GM12878 (cell line): ENCODE measurements around the gene BTBD9. TPM values are rescaled to one million over a fixed set of nuclear protein-coding genes. Genes with fewer than 3 reads are reported as not detected.

Source experiments
- ATAC-seq: fragments of 200-7000 bp; cut with Tn5 transposase; 3 replicates; pipeline ENCODE4 v1.9.1; 2020; ENCODE audit warnings: mild to moderate bottlenecking, moderate library complexity
- BruUV-seq: library from RNA; stranded (reverse); fragments of 400-500 nt; replicated peaks from 2 replicates; lab custom pipeline; 2021; lab: Mats Ljungman, UMichigan
- CTCF ChIA-PET: fragments of 300-600 bp; sonication (Branson Sonifier 250); formaldehyde crosslinking; extraction: SDS; loops from one replicate; lab custom pipeline; 2021; ENCODE audit warnings: inconsistent platforms; lab: Yijun Ruan, JAX
- POLR2A ChIA-PET: fragments of 350-600 bp; formaldehyde crosslinking; extraction: SDS; loops from one replicate; lab custom pipeline; 2021; ENCODE audit warnings: inconsistent platforms; lab: Charles Lee
- RAD21 ChIA-PET: fragments of 300-600 bp; sonication (Branson Sonifier 250); formaldehyde crosslinking; loops from one replicate; lab custom pipeline; 2023; ENCODE audit warnings: antibody characterized with exemption; ENCODE audit not compliant: unreplicated experiment; lab: Charles Lee
- SMC1A ChIA-PET: fragments of 300-600 bp; sonication (Branson Sonifier 250); formaldehyde crosslinking; loops from one replicate; lab custom pipeline; 2023; ENCODE audit not compliant: unreplicated experiment, uncharacterized antibody; lab: Charles Lee
- DNase-seq: peaks from one replicate; pipeline ENCODE4 v3.0.0-alpha.2; 2011; ENCODE audit warnings: low read depth, low spot score
- FAIRE-seq: peaks from 3 replicates; lab custom pipeline; 2011; peaks lifted over from hg19 to GRCh38; lab: Jason Lieb, UNC
- H2AFZ ChIP-seq: 2 replicates; pipeline ENCODE4 v1.6.0; 2011; ENCODE audit warnings: low read depth, low read length, control low read depth; ENCODE audit not compliant: control insufficient read depth
- H3K27ac ChIP-seq: 2 replicates; pipeline ENCODE4 v1.5.1; 2011; ENCODE audit warnings: control low read depth; ENCODE audit not compliant: control insufficient read depth, insufficient read depth
- H3K27me3 ChIP-seq, 2 experiments: replicated peaks in 1 of 2; 2 replicates each; pipeline versions ENCODE4 v1.6.0 to v1.6.1; 2011; ENCODE audit warnings: low read length in 1 of 2; ENCODE audit not compliant: control insufficient read depth in 2 of 2, insufficient read depth in 2 of 2
- H3K36me3 ChIP-seq, 2 experiments: 2 replicates each; pipeline ENCODE4 v1.5.1; 2011; ENCODE audit warnings: low read length in 1 of 2; ENCODE audit not compliant: control insufficient read depth in 2 of 2, insufficient read depth in 2 of 2
- H3K4me1 ChIP-seq: 2 replicates; pipeline ENCODE4 v1.6.1; 2011; ENCODE audit warnings: mild to moderate bottlenecking, low read length, moderate library complexity, mixed read lengths; ENCODE audit not compliant: control insufficient read depth, insufficient read depth
- H3K4me2 ChIP-seq: 2 replicates; pipeline ENCODE4 v1.6.0; 2011; ENCODE audit warnings: control low read depth; ENCODE audit not compliant: control insufficient read depth, insufficient read depth
- H3K4me3 ChIP-seq: fragments of 200-600 bp; sonication (generic); 2 replicates; pipeline ENCODE4 v1.5.1; 2016
- H3K79me2 ChIP-seq: 2 replicates; pipeline ENCODE4 v1.6.0; 2011; ENCODE audit warnings: low read length; ENCODE audit not compliant: control insufficient read depth, insufficient read depth
- H3K9ac ChIP-seq: 2 replicates; pipeline ENCODE4 v1.8.0; 2011; ENCODE audit warnings: low read length, control low read depth, mixed read lengths; ENCODE audit not compliant: control insufficient read depth, insufficient read depth
- H3K9me3 ChIP-seq: replicated peaks from 3 replicates; pipeline ENCODE4 v1.5.1; 2011; ENCODE audit warnings: mild to moderate bottlenecking, low read length; ENCODE audit not compliant: control insufficient read depth, insufficient read depth
- H4K20me1 ChIP-seq: 2 replicates; pipeline ENCODE4 v1.6.0; 2011; ENCODE audit not compliant: control insufficient read depth, insufficient read depth
- CEBPZ ChIP-seq: fragments of 150-350 bp; IDR thresholded peaks from 2 replicates; pipeline ENCODE4 v1.6.1; 2016; ENCODE audit warnings: low read depth, low read length
- NFXL1 ChIP-seq: fragments of 450-650 bp; IDR thresholded peaks from 2 replicates; pipeline ENCODE4 v1.6.1; 2017; ENCODE audit warnings: antibody characterized with exemption, mild to moderate bottlenecking, borderline replicate concordance
- TCF7 ChIP-seq: IDR thresholded peaks from 2 replicates; pipeline ENCODE4 v1.6.1; 2014; ENCODE audit warnings: antibody characterized with exemption, borderline replicate concordance
- YY1 ChIP-seq: IDR thresholded peaks from 2 replicates; pipeline ENCODE4 v1.6.1; 2011; ENCODE audit warnings: low read depth, mild to moderate bottlenecking, low read length
- in situ Hi-C: fragments of 300-500 bp; cut with MboI; formaldehyde crosslinking; loops from 9 replicates; pipeline ENCODE4 v1.14.3; 2018; ENCODE audit warnings: mixed read lengths
- intact Hi-C: fragments of 100-400 bp; cut with micrococcal nuclease; formaldehyde crosslinking; loops from one replicate; pipeline ENCODE4 v1.14.2; 2022; ENCODE audit not compliant: unreplicated experiment
- polyA plus RNA-seq, 11 experiments: library from polyadenylated mRNA; depleted of rRNA in 4 of 11; unstranded in 6 of 11; stranded (reverse) in 5 of 11; fragments of >200 nt; fragmentation: Nextera tagmentation in 4 of 11; fragmentation: Illumina TruSeq in 1 of 11; extraction: Ambion mirVana in 4 of 11; extraction: Trizol in 1 of 11; gene quantifications; 1 replicate in 1 of 11; 2 replicates in 10 of 11; pipeline versions ENCODE4 v1.2.1 to v1.2.3, GENCODE V29; 2011 to 2016; ENCODE audit warnings: inconsistent platforms in 2 of 11, missing spikeins in 2 of 11, low read depth in 1 of 11
- total RNA-seq, 4 experiments: library from RNA; depleted of rRNA in 3 of 4; stranded (reverse); fragments of >200 nt in 3 of 4; fragmentation: Illumina TruSeq in 1 of 4; extraction: Trizol in 1 of 4; gene quantifications; 2 replicates each; pipeline versions ENCODE4 v1.2.1 to v1.2.3, GENCODE V29; 2013 to 2021

BTBD9 gene
- total and polyA plus RNA-seq, 10 of the 15 experiments (the other 5 are each of a cell fraction or from before 2014, with no cell fraction given) = 0.22 to 8.6 (median 4.6) TPM

GRCh38 chr6:38514399-38514798 is 125.3 kb downstream of the BTBD9 start:
- no peak overlapping the region for H3K27ac ChIP-seq
- no peak for TF ChIP-seq NFXL1
- no peak for TF ChIP-seq TCF7
- no peak for TF ChIP-seq YY1
- no peak for TF ChIP-seq CEBPZ
- TF ChIP-seq, all 136 proteins: peak for 0
- FAIRE-seq (no peak), ATAC-seq (no peak), DNase-seq (no peak)
- BruUV-seq = no TSS peak
- intact Hi-C loops = no loop called here
- H3K9ac ChIP-seq = no peak overlapping the region
- H3K9me3 ChIP-seq = no peaks in the 10 kb centered on the region
- RAD21 ChIA-PET = no interaction called here
- no peak overlapping the region for H2AFZ ChIP-seq
- CTCF ChIA-PET = interaction anchor here (0.6 to 1.3 kb wide), 6 partner anchors 8 to 263 kb away, joined by 3 to 7 read pairs (median 3); no protein-coding TSS in a partner anchor
- in situ Hi-C loops = no loop called here
- H3K27me3 ChIP-seq = no peaks in the 10 kb centered on the region
- POLR2A ChIA-PET = no interaction called here
- H3K4me1 ChIP-seq = no peaks in the 10 kb centered on the region
- no peaks in the 10 kb centered on the region for H3K36me3 ChIP-seq
- H3K4me2 ChIP-seq = no peak overlapping the region
- SMC1A ChIA-PET = interaction anchor here (1.5 to 3.4 kb wide), 3 partner anchors 10 to 157 kb away, joined by 3 to 11 read pairs (median 3); no protein-coding TSS in a partner anchor
- H3K4me3 ChIP-seq = no peak overlapping the region
- H4K20me1 ChIP-seq = no peaks in the 10 kb centered on the region
- no peaks in the 10 kb centered on the region for H3K79me2 ChIP-seq
